MCF 10A (cell line): Measurements from ENCODE around the gene ZBTB37. TPM values are rescaled to one million over a fixed set of nuclear protein-coding genes. Genes with fewer than 3 reads are reported as not detected.
"Not testable (repeated sequence)": the region's sequence is repeated elsewhere in the genome, so short reads cannot be mapped to it uniquely, and the experiment has no call there.

ENCODE experiments used
- BruUV-seq: library from RNA; stranded (reverse); fragments of 400-500 nt; replicated peaks from 2 replicates; lab custom pipeline; 2021; lab: Mats Ljungman, UMichigan
- CTCF ChIA-PET: fragments of 300-600 bp; sonication (Branson Sonifier 250); formaldehyde crosslinking; extraction: SDS; loops from one replicate; lab custom pipeline; 2021; ENCODE audit warnings: antibody characterized with exemption, inconsistent platforms; lab: Yijun Ruan, JAX
- POLR2A ChIA-PET: fragments of 300-600, 350-650 bp; sonication (Branson Sonifier 250); formaldehyde crosslinking; extraction: SDS; loops from one replicate; lab custom pipeline; 2020; ENCODE audit warnings: antibody characterized with exemption, inconsistent platforms; lab: Yijun Ruan, JAX
- DNase-seq: peaks from one replicate; pipeline ENCODE4 v3.0.0-alpha.2; 2018; ENCODE audit not compliant: unreplicated experiment
- H3K27ac Mint-ChIP-seq: one replicate; pipeline ENCODE4 v1.8.0; 2022; ENCODE audit warnings: mild to moderate bottlenecking, low read depth, mixed read lengths; ENCODE audit not compliant: unreplicated experiment
- H3K27me3 Mint-ChIP-seq: one replicate; pipeline ENCODE4 v1.8.0; 2022; ENCODE audit warnings: mixed read lengths; ENCODE audit not compliant: insufficient read depth, unreplicated experiment
- H3K36me3 Mint-ChIP-seq: one replicate; pipeline ENCODE4 v1.8.0; 2022; ENCODE audit warnings: mild to moderate bottlenecking, moderate library complexity, mixed read lengths; ENCODE audit not compliant: insufficient read depth, unreplicated experiment
- H3K4me1 Mint-ChIP-seq: one replicate; pipeline ENCODE4 v1.8.0; 2022; ENCODE audit warnings: mixed read lengths; ENCODE audit not compliant: insufficient read depth, unreplicated experiment
- H3K4me3 Mint-ChIP-seq: one replicate; pipeline ENCODE4 v1.8.0; 2022; ENCODE audit warnings: mild to moderate bottlenecking, moderate library complexity, mixed read lengths; ENCODE audit not compliant: unreplicated experiment
- H3K9me3 Mint-ChIP-seq: one replicate; pipeline ENCODE4 v1.8.0; 2022; ENCODE audit warnings: mixed read lengths; ENCODE audit not compliant: unreplicated experiment
- CTCF ChIP-seq: fragments of 200-600 bp; IDR thresholded peaks from one replicate; pipeline ENCODE4 v1.8.0; 2022; ENCODE audit warnings: antibody characterized with exemption, mild to moderate bottlenecking; ENCODE audit not compliant: unreplicated experiment
- intact Hi-C: fragments of 100-400 bp; cut with micrococcal nuclease; formaldehyde crosslinking; loops from 2 replicates; pipeline ENCODE4 v1.14.1; 2022
- total RNA-seq: library from RNA; stranded (reverse); gene quantifications from 2 replicates; pipeline ENCODE4 v1.2.3, GENCODE V29; 2022

Gene ZBTB37
- total RNA-seq, 1 experiment from 2014 or later: 12.8 TPM

GRCh38 chr1:173925306-173926242, 57.4 kb downstream of the ZBTB37 start:
- no peak for TF ChIP-seq CTCF
- Mint-ChIP-seq H3K4me3 (no peak overlapping the region), H3K27me3 (no peaks in the 10 kb centered on the region), H3K36me3 (peaks cover 24% of the 10 kb centered on the region), H3K27ac (no peak overlapping the region), H3K9me3 (no peaks in the 10 kb centered on the region), H3K4me1 (no peaks in the 10 kb centered on the region)
- intact Hi-C loops: no loop called here
- DNase-seq: no peak
- BruUV-seq: TSS peak; percentile 3
- POLR2A ChIA-PET: interaction anchor here (0.7 to 1.3 kb wide), 4 partner anchors 8 to 496 kb away, joined by 3 to 4 read pairs (median 3); partner anchors contain the start of gene SERPINC1
- CTCF ChIA-PET: interaction anchor here (0.6 to 1.4 kb wide), 6 partner anchors 10 to 962 kb away, joined by 3 to 5 read pairs (median 4); no protein-coding TSS in a partner anchor

- POLR2A ChIA-PET: interaction anchor here (1.0 kb wide), 1 partner anchor 61 kb away, joined by 3 read pairs; no protein-coding TSS in a partner anchor
- H3K9me3 Mint-ChIP-seq, H3K4me3 Mint-ChIP-seq, BruUV-seq, H3K27ac Mint-ChIP-seq, DNase-seq, H3K27me3 Mint-ChIP-seq, H3K4me1 Mint-ChIP-seq, intact Hi-C loops, CTCF ChIA-PET: not testable (repeated sequence)
- H3K36me3 Mint-ChIP-seq: peaks cover 53% of the 10 kb centered on the region
Measured at GRCh38 chr1:173930541-173930940, 62.4 kb downstream of the ZBTB37 start.

GRCh38 chr1:173934440-173934839, 66.3 kb downstream of the ZBTB37 start:
- CTCF ChIA-PET: interaction anchor here (0.6 kb wide), 1 partner anchor 493 kb away, joined by 3 read pairs; no protein-coding TSS in a partner anchor
- POLR2A ChIA-PET: interaction anchor here (0.6 to 2.1 kb wide), 5 partner anchors 13 to 1189 kb away, joined by 3 to 9 read pairs (median 4); partner anchors contain the start of genes GAS5 and ZBTB37
- H3K4me3 Mint-ChIP-seq: no peak overlapping the region
- no peak overlapping the region for H3K27ac Mint-ChIP-seq
- H3K4me1 Mint-ChIP-seq: no peaks in the 10 kb centered on the region
- intact Hi-C loops: no loop called here
- peaks cover 75% of the 10 kb centered on the region for H3K36me3 Mint-ChIP-seq
- no peaks in the 10 kb centered on the region for H3K9me3 Mint-ChIP-seq
- no TSS peak for BruUV-seq
- DNase-seq: no peak
- H3K27me3 Mint-ChIP-seq: no peaks in the 10 kb centered on the region
- TF ChIP-seq CTCF: no peak

GRCh38 chr1:173937062-173937461, 68.9 kb downstream of the ZBTB37 start:
- Mint-ChIP-seq H3K4me3 (no peak overlapping the region), H3K27ac (no peak overlapping the region), H3K27me3 (no peaks in the 10 kb centered on the region), H3K9me3 (no peaks in the 10 kb centered on the region), H3K36me3 (peaks cover 80% of the 10 kb centered on the region), H3K4me1 (no peaks in the 10 kb centered on the region)
- POLR2A ChIA-PET: interaction anchor here (1.1 to 2.0 kb wide), 2 partner anchors 21 to 69 kb away, joined by 4 to 8 read pairs; partner anchors contain the start of genes GAS5 and ZBTB37
- BruUV-seq: no TSS peak
- no peak for DNase-seq
- TF ChIP-seq CTCF: no peak
- CTCF ChIA-PET: no interaction called here
- intact Hi-C loops: no loop called here
